Neural cell (in vitro differentiated cells): Measurements from ENCODE around the gene ELP4. TPM values are rescaled to one million over a fixed set of nuclear protein-coding genes. Genes with fewer than 3 reads are reported as not detected.

ENCODE experiments used
- H2AFZ ChIP-seq: fragments of 200-600, 300-800 bp; sonication (generic), shearing (Covaris generic); 2 replicates; pipeline ENCODE4 v1.6.0; 2014; ENCODE audit warnings: low read depth, mild to moderate bottlenecking, antibody characterized with exemption, low read length, moderate library complexity
- H3F3A ChIP-seq: fragments of 200-600 bp; shearing (Covaris generic); 2 replicates; pipeline ENCODE4 v1.6.1; 2016; ENCODE audit warnings: mild to moderate bottlenecking, moderate library complexity, mixed read lengths, antibody characterized with exemption, low read length; ENCODE audit not compliant: insufficient read depth, poor library complexity, severe bottlenecking
- H3K27ac ChIP-seq: fragments of 200-600, 300-800 bp; sonication (generic), shearing (Covaris generic); 2 replicates; pipeline ENCODE4 v1.5.1; 2014; ENCODE audit warnings: mild to moderate bottlenecking, low read length, moderate library complexity
- H3K27me3 ChIP-seq: fragments of 300-800, 200-600 bp; sonication (generic), shearing (Covaris generic); 2 replicates; pipeline ENCODE4 v1.6.0; 2014; ENCODE audit warnings: mild to moderate bottlenecking, low read depth, low read length, moderate library complexity; ENCODE audit not compliant: insufficient read depth
- H3K36me3 ChIP-seq: fragments of 300-800, 200-600 bp; sonication (generic), shearing (Covaris generic); 2 replicates; pipeline ENCODE4 v1.5.1; 2014; ENCODE audit warnings: mild to moderate bottlenecking, antibody characterized with exemption, low read length, moderate library complexity; ENCODE audit not compliant: insufficient read depth
- H3K4me2 ChIP-seq: fragments of 300-800, 200-600 bp; sonication (generic), shearing (Covaris generic); 2 replicates; pipeline ENCODE4 v1.6.0; 2014; ENCODE audit warnings: mild to moderate bottlenecking, low read length
- H3K4me3 ChIP-seq: fragments of 300-800, 200-600 bp; sonication (generic), shearing (Covaris generic); 2 replicates; pipeline ENCODE4 v1.5.1; 2014; ENCODE audit warnings: mild to moderate bottlenecking, low read length, moderate library complexity
- H3K79me2 ChIP-seq: fragments of 200-600 bp; shearing (Covaris generic); replicated peaks from 2 replicates; pipeline ENCODE4 v1.6.0; 2014; ENCODE audit warnings: mild to moderate bottlenecking, low read length, moderate library complexity; ENCODE audit not compliant: insufficient read depth
- H3K9ac ChIP-seq: fragments of 300-800, 200-600 bp; sonication (generic), shearing (Covaris generic); 2 replicates; pipeline ENCODE4 v1.6.1; 2016; ENCODE audit warnings: mild to moderate bottlenecking, low read length, mixed read lengths
- H3K9me2 ChIP-seq: fragments of 200-600 bp; shearing (Covaris generic); 2 replicates; pipeline ENCODE4 v1.6.1; 2016; ENCODE audit warnings: mild to moderate bottlenecking, low read length, mixed read lengths; ENCODE audit not compliant: insufficient read depth
- H3K9me3 ChIP-seq: fragments of 200-600, 300-800 bp; sonication (generic), shearing (Covaris generic); 2 replicates; pipeline ENCODE4 v1.6.1; 2016; ENCODE audit warnings: mild to moderate bottlenecking, mixed run types, low read length, moderate library complexity, mixed read lengths
- H4K20me1 ChIP-seq: fragments of 200-600 bp; shearing (Covaris generic); 2 replicates; pipeline ENCODE4 v1.6.1; 2016; ENCODE audit warnings: mild to moderate bottlenecking, mixed run types; ENCODE audit not compliant: insufficient read depth
- EP300 ChIP-seq: fragments of 450-650 bp; conservative IDR thresholded peaks from 2 replicates; pipeline ENCODE4 v1.6.1; 2014; ENCODE audit warnings: antibody characterized with exemption, mild to moderate bottlenecking, moderate library complexity; ENCODE audit not compliant: poor library complexity, severe bottlenecking
- EZH2 ChIP-seq: fragments of 200-600, 300-800 bp; shearing (Covaris generic), sonication (generic); IDR thresholded peaks from 2 replicates; pipeline ENCODE4 v1.6.1; 2014; ENCODE audit warnings: antibody characterized with exemption, low read length, borderline replicate concordance, mild to moderate bottlenecking; ENCODE audit not compliant: insufficient read depth, poor library complexity, severe bottlenecking
- MXI1 ChIP-seq: fragments of 450-650 bp; conservative IDR thresholded peaks from 2 replicates; pipeline ENCODE4 v1.6.1; 2014; ENCODE audit warnings: antibody characterized with exemption, mild to moderate bottlenecking; ENCODE audit not compliant: poor library complexity, severe bottlenecking
- POLR2AphosphoS5 ChIP-seq: IDR thresholded peaks from 2 replicates; pipeline ENCODE4 v1.6.1; 2012
- RAD21 ChIP-seq: fragments of 450-650 bp; conservative IDR thresholded peaks from 2 replicates; pipeline ENCODE4 v1.6.1; 2014; ENCODE audit warnings: antibody characterized with exemption, mild to moderate bottlenecking, moderate library complexity
- SMC3 ChIP-seq: fragments of 450-650 bp; conservative IDR thresholded peaks from 2 replicates; pipeline ENCODE4 v1.6.1; 2014; ENCODE audit warnings: antibody characterized with exemption, mild to moderate bottlenecking, moderate library complexity; ENCODE audit not compliant: poor library complexity
- TAF1 ChIP-seq: IDR thresholded peaks from 2 replicates; pipeline ENCODE4 v1.6.1; 2012; ENCODE audit warnings: low read depth
- polyA plus RNA-seq: library from polyadenylated mRNA; depleted of rRNA; stranded (reverse); fragments of >200 nt; gene quantifications from 2 replicates; pipeline ENCODE4 v1.2.3, GENCODE V29; 2014
- TF ChIP-seq, protein P1 (sequence below): IDR thresholded peaks from 2 replicates; pipeline ENCODE4 v1.6.1; 2012; ENCODE audit warnings: borderline replicate concordance
- TF ChIP-seq, protein P2 (sequence below): fragments of 450-650 bp; IDR thresholded peaks from 2 replicates; pipeline ENCODE4 v1.5.1; 2014; ENCODE audit warnings: antibody characterized with exemption, mild to moderate bottlenecking, moderate library complexity; ENCODE audit not compliant: poor library complexity, severe bottlenecking

ELP4 gene
- polyA plus RNA-seq, 1 donor from 2014 or later, result 30.4 TPM

DNA sequence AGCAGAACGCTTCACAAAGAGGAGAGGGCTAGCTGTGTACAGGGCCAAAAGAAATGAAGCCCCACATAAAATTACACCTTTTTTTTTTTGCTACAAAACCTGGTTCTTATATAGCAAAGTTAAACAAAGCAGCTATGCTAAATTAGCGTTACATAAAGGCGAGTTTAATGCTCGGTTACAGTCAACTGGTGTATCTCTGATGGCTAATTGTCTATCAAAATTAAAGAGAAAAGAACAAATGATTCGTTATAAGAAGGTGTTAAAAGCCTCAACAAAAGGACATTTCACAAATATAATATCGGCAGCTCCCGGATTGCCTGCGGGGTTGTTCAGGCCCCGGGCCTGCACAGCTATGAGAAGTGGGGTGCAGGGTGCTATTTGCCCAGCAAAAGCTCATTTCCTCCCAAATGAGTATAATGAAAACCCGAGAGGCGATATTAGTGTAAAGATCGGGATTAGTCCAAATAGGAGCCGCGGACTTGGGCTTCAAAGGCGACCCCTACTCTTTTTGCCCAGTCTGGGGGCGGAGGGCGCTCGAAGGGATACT is 314.8 kb downstream of the ELP4 start:
- no peak overlapping the region for H3K4me3 ChIP-seq
- no peaks in the 10 kb centered on the region for H3F3A ChIP-seq
- H4K20me1 ChIP-seq, result no peaks in the 10 kb centered on the region
- no peaks in the 10 kb centered on the region for H3K9me2 ChIP-seq
- TF ChIP-seq TAF1, result no peak
- TF ChIP-seq SMC3, result no peak
- no peak for TF ChIP-seq POLR2AphosphoS5
- no peak for TF ChIP-seq EZH2
- TF ChIP-seq EP300, result no peak
- TF ChIP-seq RAD21, result no peak
- TF ChIP-seq, protein P1, sequence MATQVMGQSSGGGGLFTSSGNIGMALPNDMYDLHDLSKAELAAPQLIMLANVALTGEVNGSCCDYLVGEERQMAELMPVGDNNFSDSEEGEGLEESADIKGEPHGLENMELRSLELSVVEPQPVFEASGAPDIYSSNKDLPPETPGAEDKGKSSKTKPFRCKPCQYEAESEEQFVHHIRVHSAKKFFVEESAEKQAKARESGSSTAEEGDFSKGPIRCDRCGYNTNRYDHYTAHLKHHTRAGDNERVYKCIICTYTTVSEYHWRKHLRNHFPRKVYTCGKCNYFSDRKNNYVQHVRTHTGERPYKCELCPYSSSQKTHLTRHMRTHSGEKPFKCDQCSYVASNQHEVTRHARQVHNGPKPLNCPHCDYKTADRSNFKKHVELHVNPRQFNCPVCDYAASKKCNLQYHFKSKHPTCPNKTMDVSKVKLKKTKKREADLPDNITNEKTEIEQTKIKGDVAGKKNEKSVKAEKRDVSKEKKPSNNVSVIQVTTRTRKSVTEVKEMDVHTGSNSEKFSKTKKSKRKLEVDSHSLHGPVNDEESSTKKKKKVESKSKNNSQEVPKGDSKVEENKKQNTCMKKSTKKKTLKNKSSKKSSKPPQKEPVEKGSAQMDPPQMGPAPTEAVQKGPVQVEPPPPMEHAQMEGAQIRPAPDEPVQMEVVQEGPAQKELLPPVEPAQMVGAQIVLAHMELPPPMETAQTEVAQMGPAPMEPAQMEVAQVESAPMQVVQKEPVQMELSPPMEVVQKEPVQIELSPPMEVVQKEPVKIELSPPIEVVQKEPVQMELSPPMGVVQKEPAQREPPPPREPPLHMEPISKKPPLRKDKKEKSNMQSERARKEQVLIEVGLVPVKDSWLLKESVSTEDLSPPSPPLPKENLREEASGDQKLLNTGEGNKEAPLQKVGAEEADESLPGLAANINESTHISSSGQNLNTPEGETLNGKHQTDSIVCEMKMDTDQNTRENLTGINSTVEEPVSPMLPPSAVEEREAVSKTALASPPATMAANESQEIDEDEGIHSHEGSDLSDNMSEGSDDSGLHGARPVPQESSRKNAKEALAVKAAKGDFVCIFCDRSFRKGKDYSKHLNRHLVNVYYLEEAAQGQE, result no peak
- TF ChIP-seq, protein P2, sequence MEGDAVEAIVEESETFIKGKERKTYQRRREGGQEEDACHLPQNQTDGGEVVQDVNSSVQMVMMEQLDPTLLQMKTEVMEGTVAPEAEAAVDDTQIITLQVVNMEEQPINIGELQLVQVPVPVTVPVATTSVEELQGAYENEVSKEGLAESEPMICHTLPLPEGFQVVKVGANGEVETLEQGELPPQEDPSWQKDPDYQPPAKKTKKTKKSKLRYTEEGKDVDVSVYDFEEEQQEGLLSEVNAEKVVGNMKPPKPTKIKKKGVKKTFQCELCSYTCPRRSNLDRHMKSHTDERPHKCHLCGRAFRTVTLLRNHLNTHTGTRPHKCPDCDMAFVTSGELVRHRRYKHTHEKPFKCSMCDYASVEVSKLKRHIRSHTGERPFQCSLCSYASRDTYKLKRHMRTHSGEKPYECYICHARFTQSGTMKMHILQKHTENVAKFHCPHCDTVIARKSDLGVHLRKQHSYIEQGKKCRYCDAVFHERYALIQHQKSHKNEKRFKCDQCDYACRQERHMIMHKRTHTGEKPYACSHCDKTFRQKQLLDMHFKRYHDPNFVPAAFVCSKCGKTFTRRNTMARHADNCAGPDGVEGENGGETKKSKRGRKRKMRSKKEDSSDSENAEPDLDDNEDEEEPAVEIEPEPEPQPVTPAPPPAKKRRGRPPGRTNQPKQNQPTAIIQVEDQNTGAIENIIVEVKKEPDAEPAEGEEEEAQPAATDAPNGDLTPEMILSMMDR, result no peak
- TF ChIP-seq MXI1, result no peak
- no peak overlapping the region for H3K4me2 ChIP-seq
- H3K27ac ChIP-seq, result no peak overlapping the region
- no peak overlapping the region for H2AFZ ChIP-seq
- no peaks in the 10 kb centered on the region for H3K36me3 ChIP-seq
- H3K9me3 ChIP-seq, result peaks cover 5% of the 10 kb centered on the region
- H3K9ac ChIP-seq, result no peak overlapping the region
- H3K79me2 ChIP-seq, result no peaks in the 10 kb centered on the region
- H3K27me3 ChIP-seq, result peaks cover 99% of the 10 kb centered on the region

DNA sequence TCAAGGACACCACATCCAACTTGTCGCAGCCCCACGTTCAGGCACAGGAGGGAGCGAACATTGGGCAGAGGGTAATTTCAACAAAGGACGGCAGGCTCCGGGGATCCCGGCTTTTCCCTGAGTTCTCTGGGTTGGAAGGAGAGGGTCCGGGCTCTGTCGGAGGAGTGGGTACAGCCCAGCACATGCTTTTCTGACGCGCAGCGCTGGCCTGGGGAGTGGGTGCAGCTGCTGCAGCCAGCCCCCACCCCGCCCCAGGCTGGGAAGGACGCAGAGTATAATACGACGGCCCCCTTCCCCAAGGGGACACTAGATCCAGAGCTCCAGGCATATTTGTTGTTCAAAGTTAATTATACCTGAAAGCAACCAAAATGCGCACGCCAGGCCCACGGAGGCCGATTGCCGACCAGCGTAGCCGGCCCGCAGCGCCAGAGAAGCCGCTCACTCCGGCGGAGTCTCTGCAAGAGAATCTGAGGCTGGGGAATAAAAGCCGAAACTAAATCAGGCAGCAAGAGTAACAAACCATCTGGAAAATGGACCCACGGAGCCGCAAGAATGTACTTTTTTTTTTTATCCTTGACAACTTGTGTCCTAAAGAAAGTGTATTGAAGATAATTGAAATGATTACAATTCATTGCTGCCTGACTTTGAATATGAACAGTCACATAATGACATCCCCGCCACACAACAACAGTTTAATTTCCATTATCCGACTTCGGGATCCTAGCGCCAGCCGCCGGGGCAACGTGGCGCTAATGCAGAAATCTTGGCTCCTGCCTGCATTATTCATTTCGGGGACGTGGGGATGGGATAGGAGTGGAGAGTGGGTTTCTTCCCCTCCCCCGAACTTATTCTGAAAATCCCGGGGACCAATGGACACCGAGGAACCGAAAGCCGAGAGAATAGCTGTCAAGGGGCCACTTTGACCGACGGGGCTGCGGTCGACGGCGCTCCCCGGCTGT is 315.6 kb downstream of the ELP4 start:
- Histone ChIP-seq H4K20me1 (no peaks in the 10 kb centered on the region), H3K79me2 (no peaks in the 10 kb centered on the region), H2AFZ (no peak overlapping the region), H3K27ac (no peak overlapping the region), H3K9me3 (no peaks in the 10 kb centered on the region), H3K27me3 (peaks cover 99% of the 10 kb centered on the region), H3K4me2 (no peak overlapping the region), H3K9ac (no peak overlapping the region), H3K36me3 (no peaks in the 10 kb centered on the region), H3F3A (no peaks in the 10 kb centered on the region), H3K4me3 (no peak overlapping the region), H3K9me2 (no peaks in the 10 kb centered on the region)
- TF ChIP-seq TAF1, result no peak
- TF ChIP-seq EZH2, result peak; percentile 88
